Small intestine (tissue), 7 donors: ENCODE measurements around the gene LENEP. TPM values are rescaled to one million over a fixed set of nuclear protein-coding genes. Genes with fewer than 3 reads are reported as not detected.

Experiments
- DNase-seq, 2 donors: peaks; one replicate each; pipeline versions ENCODE4 v3.0.0 to v3.0.0-alpha.2; 2013
- FAIRE-seq: peaks from 2 replicates; lab custom pipeline; 2012; peaks lifted over from hg19 to GRCh38; lab: Jason Lieb, UNC
- H3K27ac ChIP-seq, 3 donors: one replicate each; pipeline ENCODE4 v1.5.1; 2013; ENCODE audit warnings: low read length in 2 of 3, mild to moderate bottlenecking in 2 of 3, control low read depth in 1 of 3, inconsistent platforms in 1 of 3, low read depth in 1 of 3, moderate library complexity in 1 of 3
- H3K27me3 ChIP-seq, 3 donors: one replicate each; pipeline ENCODE4 v1.6.1; 2013; ENCODE audit warnings: low read length in 3 of 3, inconsistent platforms in 1 of 3; ENCODE audit not compliant: control insufficient read depth in 3 of 3, insufficient read depth in 3 of 3
- H3K36me3 ChIP-seq, 3 donors: one replicate each; pipeline ENCODE4 v1.6.1; 2013; ENCODE audit warnings: low read length in 3 of 3, inconsistent platforms in 1 of 3, low read depth in 1 of 3, mild to moderate bottlenecking in 1 of 3, moderate library complexity in 1 of 3; ENCODE audit not compliant: control insufficient read depth in 3 of 3, insufficient read depth in 2 of 3
- H3K4me1 ChIP-seq, 3 donors: one replicate each; pipeline ENCODE4 v1.6.1; 2013; ENCODE audit warnings: low read length in 2 of 3, inconsistent platforms in 1 of 3, low read depth in 1 of 3, mild to moderate bottlenecking in 1 of 3, moderate library complexity in 1 of 3; ENCODE audit not compliant: control insufficient read depth in 3 of 3, insufficient read depth in 2 of 3
- H3K4me3 ChIP-seq, 3 donors: one replicate each; pipeline ENCODE4 v1.5.1; 2013; ENCODE audit warnings: low read length in 3 of 3, control low read depth in 1 of 3, inconsistent platforms in 1 of 3, low read depth in 1 of 3, mild to moderate bottlenecking in 1 of 3, moderate library complexity in 1 of 3
- H3K9me3 ChIP-seq, 2 donors: one replicate each; pipeline ENCODE4 v1.6.1; 2013; ENCODE audit warnings: low read depth in 1 of 2, low read length in 1 of 2; ENCODE audit not compliant: control insufficient read depth in 2 of 2, insufficient read depth in 1 of 2
- WGBS, 3 donors: extraction: QIAGEN DNeasy Blood & Tissue Kit; methylation state at CpG; one replicate each; pipeline ENCODE4 v1.1.7; 2013; 5-methylcytosine and 5-hydroxymethylcytosine counted together
- polyA plus RNA-seq, 4 donors: library from polyadenylated mRNA; stranded (reverse) in 3 of 4; unstranded in 1 of 4; fragments of 200-250 nt in 3 of 4; fragments of 120-200 nt in 1 of 4; gene quantifications; one replicate each; pipeline versions ENCODE4 v1.2.1 to v1.2.3, GENCODE V29; 2013
- donor health status: healthy with polysubstance abuse.
- donor health status: control.
- donor health status: control.
- donor health status: Bipolar disorder and iron deficiency.
- donor health status: healthy.

Gene LENEP
- polyA plus RNA-seq, 4 donors, result 0.64 TPM; not detected in 3

- FAIRE-seq (no peak), DNase-seq (peak; percentile 97 to 98)
- no peaks in the 10 kb centered on the region for H3K27me3 ChIP-seq
- peak overlapping the region; percentile 83 to 99 (median 93) for H3K27ac ChIP-seq
- H3K4me3 ChIP-seq, result peak overlapping the region; percentile 4 to 38 (median 26)
- peaks cover 6 to 68% (median 19%) of the 10 kb centered on the region in 3 donors for H3K36me3 ChIP-seq
- WGBS, 3 donors, result 3 to 6% (median 4%) methylated on average over 16 to 49 of the region's 49 CpGs
- H3K9me3 ChIP-seq, result no peaks in the 10 kb centered on the region
- peaks cover 2 to 34% (median 15%) of the 10 kb centered on the region in 3 donors for H3K4me1 ChIP-seq
Observed at GRCh38 chr1:155017041-155017945, 23.9 kb downstream of the LENEP start.

DNA sequence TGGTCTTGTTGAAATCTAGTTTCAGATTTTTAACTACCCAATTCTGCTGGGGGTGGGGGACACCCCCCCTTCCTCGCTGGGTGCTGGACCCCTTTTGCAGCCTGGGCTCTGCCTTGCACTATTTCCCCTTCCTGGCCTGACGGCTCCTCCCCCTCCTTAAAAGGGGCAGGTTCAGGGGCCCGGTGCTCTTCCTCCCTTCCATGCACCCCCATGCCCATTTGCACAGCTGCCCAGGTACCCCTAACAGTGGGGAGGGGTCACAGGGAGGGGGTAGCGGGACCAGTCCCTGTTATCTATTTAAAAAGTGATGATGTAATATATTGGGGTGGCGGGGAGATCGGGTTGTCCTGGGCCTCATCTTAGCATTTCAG lies 24.5 kb downstream of the LENEP start:
- DNase-seq (no peak), FAIRE-seq (no peak)
- H3K4me3 ChIP-seq, result peak overlapping the region in 2 of 3 donors; percentile 26 to 38

DNA sequence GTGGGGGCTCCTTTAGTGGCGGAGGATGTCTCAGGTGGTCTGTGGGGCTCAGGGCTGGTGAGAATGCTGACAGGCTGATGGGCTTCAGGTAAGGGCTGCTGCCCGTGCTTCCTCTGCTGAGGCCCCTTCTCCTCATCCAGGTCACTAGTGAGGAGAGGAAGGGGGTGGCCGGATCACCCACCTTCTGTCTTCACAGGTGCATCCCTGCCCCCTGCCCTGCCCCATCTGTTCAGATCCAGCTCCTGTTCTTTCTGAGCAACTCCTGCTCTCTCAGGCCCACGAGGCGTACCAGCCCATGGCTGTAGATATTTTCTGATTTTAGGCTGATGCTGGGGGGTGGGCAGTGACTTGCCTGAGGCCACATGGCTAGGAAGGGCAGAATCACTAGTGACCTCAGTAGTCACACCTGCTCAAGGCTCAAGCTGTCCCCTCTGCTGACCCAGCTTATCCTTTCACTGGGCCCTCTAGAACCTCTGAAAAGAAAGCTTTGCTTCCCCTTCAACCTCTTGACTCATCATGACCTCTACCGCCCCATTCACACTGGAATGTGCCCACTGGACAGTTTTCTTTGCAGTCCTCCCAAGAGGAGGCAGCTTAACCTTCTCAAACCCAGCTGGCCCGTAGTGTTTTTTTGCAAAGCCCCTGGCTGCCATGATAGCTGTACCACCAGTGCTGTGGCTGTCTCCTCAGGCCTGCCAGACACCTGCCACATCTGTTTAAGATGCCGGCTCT lies 25.4 kb downstream of the LENEP start:
- H3K36me3 ChIP-seq, result peaks cover 6 to 56% (median 19%) of the 10 kb centered on the region in 3 donors
- H3K4me1 ChIP-seq, result peaks cover 2 to 22% (median 5%) of the 10 kb centered on the region in 3 donors
- DNase-seq (no peak), FAIRE-seq (no peak)
- H3K4me3 ChIP-seq, result no peak overlapping the region
- H3K9me3 ChIP-seq, result no peaks in the 10 kb centered on the region
- H3K27me3 ChIP-seq, result no peaks in the 10 kb centered on the region
- H3K27ac ChIP-seq, result peak overlapping the region in 2 of 3 donors; percentile 8 to 56
- 85 to 92% (median 85%) methylated on average over 8 of the region's 8 CpGs for WGBS, 3 donors

More for the DNA sequence above, 24.5 kb downstream of the LENEP start:
- no peaks in the 10 kb centered on the region for H3K27me3 ChIP-seq
- no peaks in the 10 kb centered on the region for H3K9me3 ChIP-seq
- WGBS, 3 donors, result 32 to 43% (median 39%) methylated on average over 6 of the region's 6 CpGs
- H3K27ac ChIP-seq, result peak overlapping the region; percentile 83 to 99 (median 93)
- peaks cover 2 to 28% (median 13%) of the 10 kb centered on the region in 3 donors for H3K4me1 ChIP-seq
- H3K36me3 ChIP-seq, result peaks cover 6 to 61% (median 19%) of the 10 kb centered on the region in 3 donors

GRCh38 chr1:155019377-155020245 lies 26.2 kb downstream of the LENEP start:
- no peak for FAIRE-seq
- 65 to 75% (median 66%) methylated on average over 11 of the region's 11 CpGs for WGBS, 3 donors
- no peaks in the 10 kb centered on the region for H3K9me3 ChIP-seq

GRCh38 chr1:155022136-155022926 lies 28.9 kb downstream of the LENEP start:
- 78 to 84% (median 83%) methylated on average over 8 of the region's 8 CpGs for WGBS, 3 donors
- FAIRE-seq, result no peak

More at GRCh38 chr1:155019377-155020245, 26.2 kb downstream of the LENEP start:
- H3K27me3 ChIP-seq, result no peaks in the 10 kb centered on the region
- no peak overlapping the region for H3K4me3 ChIP-seq
- H3K27ac ChIP-seq, result peak overlapping the region in 1 of 3 donors; percentile 56
- DNase-seq, result no peak
- H3K4me1 ChIP-seq, result peaks cover 2 to 19% (median 5%) of the 10 kb centered on the region in 3 donors
- peaks cover 6 to 48% (median 15%) of the 10 kb centered on the region in 3 donors for H3K36me3 ChIP-seq

GRCh38 chr1:155022927-155023236 lies 29.5 kb downstream of the LENEP start:
- FAIRE-seq (no peak), DNase-seq (peak in 1 of 2 donors; percentile 86)
- Histone ChIP-seq H3K27ac (peak overlapping the region in 1 of 3 donors; percentile 37), H3K27me3 (no peaks in the 10 kb centered on the region), H3K36me3 (peaks cover 0 to 19% (median 6%) of the 10 kb centered on the region in 3 donors), H3K4me3 (no peak overlapping the region), H3K4me1 (peaks cover 0 to 4% (median under 1%) of the 10 kb centered on the region in 3 donors), H3K9me3 (no peaks in the 10 kb centered on the region)
- WGBS, 3 donors, result 20 to 55% (median 25%) methylated on average over 4 of the region's 4 CpGs

More at GRCh38 chr1:155022136-155022926, 28.9 kb downstream of the LENEP start:
- Histone ChIP-seq H3K36me3 (peaks cover 0 to 22% (median 6%) of the 10 kb centered on the region in 3 donors), H3K27me3 (no peaks in the 10 kb centered on the region), H3K27ac (peak overlapping the region in 1 of 3 donors; percentile 37), H3K4me3 (no peak overlapping the region), H3K4me1 (peaks cover 0 to 8% (median 2%) of the 10 kb centered on the region in 3 donors), H3K9me3 (no peaks in the 10 kb centered on the region)
- DNase-seq, result no peak

DNA sequence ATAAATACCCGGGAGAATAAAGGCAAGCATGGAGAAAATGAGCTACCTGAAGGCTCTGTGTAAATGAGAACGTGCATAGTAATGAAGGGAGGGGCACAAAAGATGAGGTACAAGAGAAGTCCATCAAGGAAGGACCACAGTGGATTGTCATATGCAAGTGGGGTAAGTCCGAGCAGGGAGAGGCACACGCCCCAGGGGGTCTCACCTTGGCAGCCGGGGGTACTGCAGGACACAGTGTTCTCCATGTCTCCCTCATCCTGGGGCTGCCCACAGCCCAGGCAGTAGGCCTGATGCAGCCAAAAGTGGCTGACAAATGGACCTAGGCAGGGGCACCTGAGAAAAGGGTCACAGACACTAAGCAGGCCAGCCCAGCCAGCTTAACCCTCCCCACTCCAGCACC lies 30.2 kb downstream of the LENEP start:
- no peak for DNase-seq
- H3K27me3 ChIP-seq, result no peaks in the 10 kb centered on the region
- no peaks in the 10 kb centered on the region for H3K9me3 ChIP-seq
- WGBS, 3 donors, result 82 to 92% (median 87%) methylated on average over 5 of the region's 5 CpGs
- no peak for FAIRE-seq
- no peak overlapping the region for H3K27ac ChIP-seq
- no peaks in the 10 kb centered on the region for H3K4me1 ChIP-seq
- H3K4me3 ChIP-seq, result no peak overlapping the region
- H3K36me3 ChIP-seq, result peaks cover 0 to 12% (median 0%) of the 10 kb centered on the region in 3 donors
